OCI-LY1 (cell line): ENCODE measurements around the gene C6orf163.

Experiments
- H2AFZ ChIP-seq: fragments of 200-600 bp; sonication (generic), shearing (Covaris generic); 2 replicates; pipeline ENCODE4 v1.6.0; 2014; ENCODE audit warnings: antibody characterized with exemption, mild to moderate bottlenecking, low read length
- H3F3A ChIP-seq: fragments of 200-600 bp; sonication (generic), shearing (Covaris generic); 2 replicates; pipeline ENCODE4 v1.6.0; 2014; ENCODE audit warnings: mild to moderate bottlenecking, antibody characterized with exemption, low read length, moderate library complexity; ENCODE audit not compliant: insufficient read depth
- H3K27ac ChIP-seq: fragments of 200-600 bp; sonication (generic); 2 replicates; pipeline ENCODE4 v1.5.1; 2014; ENCODE audit warnings: low read length, mixed run types, mild to moderate bottlenecking, low read depth; ENCODE audit not compliant: poor library complexity, severe bottlenecking
- H3K27me3 ChIP-seq: fragments of 200-600 bp; sonication (generic); 2 replicates; pipeline ENCODE4 v1.6.0; 2014; ENCODE audit warnings: antibody characterized with exemption, mild to moderate bottlenecking, low read length, moderate library complexity; ENCODE audit not compliant: insufficient read depth
- H3K36me3 ChIP-seq: fragments of 200-600 bp; sonication (generic); 2 replicates; pipeline ENCODE4 v1.6.1; 2014; ENCODE audit warnings: mild to moderate bottlenecking, antibody characterized with exemption, low read length, moderate library complexity, mixed read lengths; ENCODE audit not compliant: insufficient read depth
- H3K4me1 ChIP-seq: fragments of 200-600 bp; sonication (generic); 2 replicates; pipeline ENCODE4 v1.5.1; 2014; ENCODE audit warnings: mild to moderate bottlenecking, low read length, moderate library complexity; ENCODE audit not compliant: insufficient read depth, severe bottlenecking
- H3K4me2 ChIP-seq: fragments of 200-600 bp; sonication (generic), shearing (Covaris generic); 2 replicates; pipeline ENCODE4 v1.6.1; 2014; ENCODE audit warnings: low read length
- H3K4me3 ChIP-seq: fragments of 200-600 bp; sonication (generic); 2 replicates; pipeline ENCODE4 v1.5.1; 2014; ENCODE audit warnings: low read length, low read depth, mild to moderate bottlenecking, mixed read lengths; ENCODE audit not compliant: poor library complexity, severe bottlenecking
- H3K79me2 ChIP-seq: fragments of 200-600 bp; shearing (Covaris generic); 2 replicates; pipeline ENCODE4 v1.6.1; 2016; ENCODE audit warnings: mixed run types, low read length, mixed read lengths; ENCODE audit not compliant: insufficient read depth
- H3K9ac ChIP-seq: fragments of 200-600 bp; sonication (generic), shearing (Covaris generic); 2 replicates; pipeline ENCODE4 v1.6.1; 2014; ENCODE audit warnings: mild to moderate bottlenecking, low read length, mixed read lengths
- H3K9me2 ChIP-seq: fragments of 200-600 bp; sonication (generic), shearing (Covaris generic); 2 replicates; pipeline ENCODE4 v1.6.1; 2014; ENCODE audit warnings: low read depth, mild to moderate bottlenecking, low read length, mixed read lengths
- H3K9me3 ChIP-seq: fragments of 200-600 bp; shearing (Covaris generic); 2 replicates; pipeline ENCODE4 v1.6.1; 2014; ENCODE audit warnings: low read length, mixed read lengths
- H4K20me1 ChIP-seq: fragments of 200-600 bp; sonication (generic), shearing (Covaris generic); 2 replicates; pipeline ENCODE4 v1.6.0; 2016; ENCODE audit warnings: mild to moderate bottlenecking, low read length; ENCODE audit not compliant: insufficient read depth
- EZH2 ChIP-seq: fragments of 200-600 bp; sonication (generic), shearing (Covaris generic); IDR thresholded peaks from 2 replicates; pipeline ENCODE4 v1.8.0; 2017; ENCODE audit warnings: borderline replicate concordance, mixed run types, mild to moderate bottlenecking, antibody characterized with exemption, low read length, moderate library complexity, mixed read lengths
- TF ChIP-seq, protein P1 (sequence below): fragments of 200-600 bp; sonication (generic), shearing (Covaris generic); IDR thresholded peaks from 2 replicates; pipeline ENCODE4 v1.5.1; 2017; ENCODE audit warnings: mild to moderate bottlenecking, antibody characterized with exemption, low read length, moderate library complexity, mixed read lengths

C6orf163 gene

DNA sequence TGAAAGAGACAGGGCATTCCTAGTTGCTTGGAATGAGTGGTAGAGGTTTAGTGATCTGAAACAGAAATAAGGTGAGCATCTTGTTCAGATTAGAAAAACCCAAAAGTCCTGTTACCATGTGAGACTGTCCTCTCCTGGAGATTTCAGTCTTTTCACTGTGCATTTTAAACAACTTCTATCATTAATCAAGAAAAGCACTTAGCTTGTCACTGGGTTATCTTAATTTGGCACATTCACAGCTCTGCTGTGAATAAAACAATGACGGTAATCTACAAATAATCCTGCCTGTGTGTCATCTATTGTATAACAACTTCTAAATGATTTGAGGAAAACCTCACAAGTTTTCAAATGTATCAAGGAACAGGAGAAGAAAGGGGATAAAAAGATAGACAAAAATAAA lies 31.8 kb upstream of the C6orf163 start:
- Histone ChIP-seq H3K36me3 (no peaks in the 10 kb centered on the region), H4K20me1 (no peaks in the 10 kb centered on the region), H2AFZ (no peak overlapping the region), H3K4me1 (no peaks in the 10 kb centered on the region), H3F3A (no peaks in the 10 kb centered on the region), H3K9me2 (no peaks in the 10 kb centered on the region), H3K27ac (no peak overlapping the region), H3K9ac (no peak overlapping the region), H3K79me2 (no peaks in the 10 kb centered on the region), H3K27me3 (no peaks in the 10 kb centered on the region; the same call in 1 of the 2 replicates), H3K9me3 (no peaks in the 10 kb centered on the region), H3K4me2 (no peak overlapping the region), H3K4me3 (no peak overlapping the region)
- TF ChIP-seq EZH2, result no peak
- TF ChIP-seq, protein P1, sequence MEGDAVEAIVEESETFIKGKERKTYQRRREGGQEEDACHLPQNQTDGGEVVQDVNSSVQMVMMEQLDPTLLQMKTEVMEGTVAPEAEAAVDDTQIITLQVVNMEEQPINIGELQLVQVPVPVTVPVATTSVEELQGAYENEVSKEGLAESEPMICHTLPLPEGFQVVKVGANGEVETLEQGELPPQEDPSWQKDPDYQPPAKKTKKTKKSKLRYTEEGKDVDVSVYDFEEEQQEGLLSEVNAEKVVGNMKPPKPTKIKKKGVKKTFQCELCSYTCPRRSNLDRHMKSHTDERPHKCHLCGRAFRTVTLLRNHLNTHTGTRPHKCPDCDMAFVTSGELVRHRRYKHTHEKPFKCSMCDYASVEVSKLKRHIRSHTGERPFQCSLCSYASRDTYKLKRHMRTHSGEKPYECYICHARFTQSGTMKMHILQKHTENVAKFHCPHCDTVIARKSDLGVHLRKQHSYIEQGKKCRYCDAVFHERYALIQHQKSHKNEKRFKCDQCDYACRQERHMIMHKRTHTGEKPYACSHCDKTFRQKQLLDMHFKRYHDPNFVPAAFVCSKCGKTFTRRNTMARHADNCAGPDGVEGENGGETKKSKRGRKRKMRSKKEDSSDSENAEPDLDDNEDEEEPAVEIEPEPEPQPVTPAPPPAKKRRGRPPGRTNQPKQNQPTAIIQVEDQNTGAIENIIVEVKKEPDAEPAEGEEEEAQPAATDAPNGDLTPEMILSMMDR, result no peak

DNA sequence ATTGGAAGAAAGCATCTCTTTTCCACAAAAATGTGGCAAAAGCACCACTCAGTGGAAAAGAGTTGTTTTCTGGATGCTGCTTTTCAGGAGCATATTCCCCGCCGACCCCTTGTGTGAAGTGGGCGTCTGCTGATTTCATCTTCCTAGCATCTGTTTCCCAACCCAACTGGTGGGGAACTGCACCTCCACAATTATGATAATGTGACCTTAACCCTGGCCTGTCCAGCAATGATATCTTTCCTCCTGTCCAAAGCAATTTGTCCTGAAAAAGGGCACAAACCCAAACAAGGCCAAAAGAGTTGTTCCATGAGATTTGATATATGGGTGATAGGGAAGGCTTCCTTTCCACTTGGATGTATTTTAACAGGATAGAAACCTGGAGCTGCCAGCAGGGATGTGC lies 29.5 kb upstream of the C6orf163 start:
- Histone ChIP-seq H4K20me1 (no peaks in the 10 kb centered on the region), H3K27ac (no peak overlapping the region), H3K36me3 (no peaks in the 10 kb centered on the region), H3K4me3 (no peak overlapping the region), H3K4me1 (no peaks in the 10 kb centered on the region), H3K27me3 (no peaks in the 10 kb centered on the region; the same call in 1 of the 2 replicates), H3K9me2 (no peaks in the 10 kb centered on the region), H3K4me2 (no peak overlapping the region), H3K79me2 (no peaks in the 10 kb centered on the region), H2AFZ (no peak overlapping the region), H3K9me3 (no peaks in the 10 kb centered on the region), H3K9ac (no peak overlapping the region), H3F3A (no peaks in the 10 kb centered on the region)
- no peak for TF ChIP-seq EZH2
- TF ChIP-seq, protein P1, result no peak

DNA sequence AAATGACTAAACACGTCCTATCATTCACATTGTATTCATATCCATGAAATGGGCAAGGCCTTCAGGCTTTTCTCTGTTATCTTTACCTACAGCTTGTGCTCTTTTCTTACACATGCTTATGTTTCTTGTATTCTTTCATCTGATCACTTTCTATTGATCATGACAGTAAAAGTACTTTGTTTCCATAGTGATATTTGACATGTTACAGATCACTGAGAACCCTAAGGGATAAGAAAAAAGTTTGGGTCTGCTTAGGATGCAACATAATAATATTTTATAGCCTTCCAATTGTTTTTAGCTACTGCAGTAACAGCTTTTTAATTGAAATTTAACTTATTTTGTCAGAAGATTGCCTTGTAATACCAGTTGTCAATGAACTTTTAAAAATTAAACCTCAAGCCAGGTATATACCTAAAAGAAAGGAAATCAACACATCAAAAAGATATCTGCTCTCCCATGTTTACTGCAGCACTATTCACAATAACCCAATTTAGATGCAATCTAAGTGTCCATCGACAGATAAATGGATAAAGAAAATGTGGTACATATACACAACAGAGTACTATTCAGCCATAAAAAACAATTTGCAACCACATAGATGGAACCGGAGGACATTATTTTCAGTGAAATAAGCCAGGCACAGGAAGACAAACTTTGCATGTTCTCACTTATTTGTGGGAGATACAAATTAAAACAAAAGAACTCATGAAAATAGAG lies 25.2 kb upstream of the C6orf163 start:
- Histone ChIP-seq H3K4me1 (peaks cover 6% of the 10 kb centered on the region), H3K9me2 (no peaks in the 10 kb centered on the region), H3K27ac (no peak overlapping the region), H3K9ac (no peak overlapping the region), H4K20me1 (no peaks in the 10 kb centered on the region), H3K36me3 (no peaks in the 10 kb centered on the region), H3F3A (no peaks in the 10 kb centered on the region), H3K4me2 (no peak overlapping the region), H3K27me3 (no peaks in the 10 kb centered on the region), H3K79me2 (peaks cover 5% of the 10 kb centered on the region), H2AFZ (no peak overlapping the region), H3K9me3 (no peaks in the 10 kb centered on the region), H3K4me3 (no peak overlapping the region)
- no peak for TF ChIP-seq EZH2
- TF ChIP-seq, protein P1, result no peak
